GM18868 (cell line): ENCODE results near the gene FAM78A.
"Not testable (repeated sequence)": the region's sequence is repeated elsewhere in the genome, so short reads cannot be mapped to it uniquely, and the experiment has no call there.

ENCODE experiments used
- ATAC-seq: cut with Tn5 transposase; IDR thresholded peaks from one replicate; pipeline ENCODE4 v1.9.1; 2021; ENCODE audit warnings: mild to moderate bottlenecking, moderate library complexity; ENCODE audit not compliant: unreplicated experiment

FAM78A gene

GRCh38 chr9:131216806-131217205, 59.5 kb downstream of the FAM78A start:
- no peak for ATAC-seq

GRCh38 chr9:131214876-131215275, 61.4 kb downstream of the FAM78A start:
- ATAC-seq, result no peak

- ATAC-seq, result no peak
Observed at GRCh38 chr9:131214286-131214856, 61.9 kb downstream of the FAM78A start.

GRCh38 chr9:131211920-131212319, 64.4 kb downstream of the FAM78A start:
- not testable (repeated sequence) for ATAC-seq
